SK-N-MC (cell line): ENCODE results near the gene ERCC2.

Experiments used
- DNase-seq: peaks from one replicate; pipeline ENCODE4 v3.0.0-alpha.2; 2011; ENCODE audit warnings: low read depth, low spot score
- H3K27ac ChIP-seq: fragments of 200-600 bp; sonication (generic); 2 replicates; pipeline ENCODE4 v1.5.1; 2016; ENCODE audit warnings: mixed run types
- H3K36me3 ChIP-seq: fragments of 200-600 bp; sonication (generic); 2 replicates; pipeline ENCODE4 v1.6.1; 2017; ENCODE audit warnings: antibody characterized with exemption, low read length, mixed read lengths; ENCODE audit not compliant: insufficient read depth
- H3K4me3 ChIP-seq: fragments of 200-600 bp; sonication (generic); 2 replicates; pipeline ENCODE4 v1.5.1; 2016
- H3K9ac ChIP-seq: fragments of 200-600 bp; sonication (generic); 2 replicates; pipeline ENCODE4 v1.8.0; 2017; ENCODE audit warnings: mixed run types, mixed read lengths; ENCODE audit not compliant: insufficient read length
- H3K9me3 ChIP-seq: fragments of 200-600 bp; sonication (generic); 2 replicates; pipeline ENCODE4 v1.6.1; 2017; ENCODE audit warnings: low read depth, mild to moderate bottlenecking, antibody characterized with exemption, low read length, moderate library complexity, mixed read lengths
- EZH2 ChIP-seq: fragments of 200-600 bp; sonication (generic); IDR thresholded peaks from one replicate; pipeline ENCODE4 v1.6.1; 2017; ENCODE audit warnings: antibody characterized with exemption
- FOXP2 ChIP-seq: optimal IDR thresholded peaks from 2 replicates; pipeline ENCODE3; 2011; ENCODE audit warnings: mild to moderate bottlenecking, moderate library complexity; ENCODE audit not compliant: insufficient read depth; ENCODE audit errors: extremely low read length, control extremely low read depth
- POLR2AphosphoS5 ChIP-seq: IDR thresholded peaks from 2 replicates; pipeline ENCODE4 v1.6.1; 2012; ENCODE audit warnings: mild to moderate bottlenecking, low read depth, low read length, borderline replicate concordance

The ERCC2 gene

GRCh38 chr19:45403781-45404556 lies 33.6 kb upstream of the ERCC2 start:
- Histone ChIP-seq H3K9ac (no peak overlapping the region), H3K9me3 (no peaks in the 10 kb centered on the region), H3K36me3 (no peaks in the 10 kb centered on the region), H3K4me3 (no peak overlapping the region), H3K27ac (no peak overlapping the region)
- DNase-seq: no peak
- TF ChIP-seq FOXP2 (no peak), POLR2AphosphoS5 (no peak)

DNA sequence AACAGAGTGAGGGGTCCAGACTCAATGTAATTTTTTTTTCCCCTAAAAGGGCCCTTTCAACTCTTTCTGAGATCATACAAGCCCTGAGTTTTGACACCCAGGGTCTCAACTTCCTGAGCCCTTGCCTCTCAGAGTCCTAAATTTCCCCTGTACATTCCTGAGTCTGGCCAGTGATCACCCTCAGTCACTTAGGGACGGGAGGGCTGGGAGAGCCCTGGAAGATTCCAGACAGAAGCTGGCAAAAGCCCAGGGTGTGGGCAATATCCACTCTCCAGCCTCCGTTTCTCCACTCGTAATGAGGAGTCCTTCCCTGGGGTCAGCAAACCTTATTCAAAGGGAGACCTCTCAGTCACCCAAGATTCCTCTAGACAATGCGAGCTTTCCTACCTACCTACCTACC lies 32.9 kb upstream of the ERCC2 start:
- Histone ChIP-seq H3K9ac (no peak overlapping the region), H3K27ac (no peak overlapping the region), H3K9me3 (no peaks in the 10 kb centered on the region), H3K4me3 (no peak overlapping the region), H3K36me3 (no peaks in the 10 kb centered on the region)
- TF ChIP-seq EZH2 (no peak), POLR2AphosphoS5 (no peak)
- no peak for DNase-seq

- H3K9ac ChIP-seq: no peak overlapping the region
- no peaks in the 10 kb centered on the region for H3K36me3 ChIP-seq
- no peak overlapping the region for H3K4me3 ChIP-seq
- no peak for DNase-seq
- no peak for TF ChIP-seq EZH2
- H3K9me3 ChIP-seq: no peaks in the 10 kb centered on the region
- H3K27ac ChIP-seq: no peak overlapping the region
Measured at GRCh38 chr19:45402298-45403061, 32.1 kb upstream of the ERCC2 start.

DNA sequence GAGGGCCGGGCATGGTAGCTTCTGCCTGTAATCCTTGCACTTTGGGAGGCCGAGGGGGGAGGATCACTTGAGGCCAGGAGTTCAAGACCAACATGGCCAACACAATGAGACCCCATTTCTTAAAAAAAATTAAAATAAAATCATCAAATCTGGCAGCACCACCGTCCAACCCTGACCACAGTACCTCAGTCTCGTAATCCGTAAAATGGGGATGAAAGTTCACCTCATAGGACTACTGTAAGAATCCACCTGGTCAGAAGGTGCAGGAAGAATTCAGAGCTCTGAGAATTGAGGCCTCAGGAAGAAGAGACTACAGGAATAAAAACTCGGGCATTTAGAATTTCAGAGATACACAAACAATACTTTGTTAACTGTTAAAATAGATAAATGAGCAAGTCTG lies 31.4 kb upstream of the ERCC2 start:
- Histone ChIP-seq H3K4me3 (no peak overlapping the region), H3K9ac (no peak overlapping the region), H3K9me3 (no peaks in the 10 kb centered on the region), H3K36me3 (no peaks in the 10 kb centered on the region), H3K27ac (no peak overlapping the region)
- no peak for TF ChIP-seq EZH2
- TF ChIP-seq POLR2AphosphoS5: no peak
- no peak for TF ChIP-seq FOXP2
- no peak for DNase-seq

DNA sequence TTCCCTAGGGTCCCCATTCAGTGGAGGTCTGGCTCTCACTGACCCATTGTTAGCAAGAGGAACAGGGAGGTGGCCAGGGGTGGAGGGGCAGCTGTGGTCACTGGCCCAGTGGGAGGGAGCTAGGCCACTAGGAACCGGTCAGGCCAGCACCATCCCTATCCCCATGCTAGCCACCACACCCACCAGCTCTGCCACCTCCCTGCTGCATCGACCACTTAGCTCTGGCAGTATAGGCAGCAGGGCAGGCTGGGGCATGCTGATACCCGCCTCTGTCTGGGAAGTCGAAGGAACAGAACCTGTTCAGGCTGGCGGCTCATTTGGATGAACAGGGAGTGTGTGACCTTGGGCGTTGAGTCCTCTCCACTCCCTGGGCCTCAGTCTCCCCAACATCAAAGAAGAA lies 29.8 kb upstream of the ERCC2 start:
- DNase-seq: no peak
- Histone ChIP-seq H3K9me3 (no peaks in the 10 kb centered on the region), H3K36me3 (no peaks in the 10 kb centered on the region), H3K9ac (no peak overlapping the region), H3K27ac (no peak overlapping the region), H3K4me3 (no peak overlapping the region)
- no peak for TF ChIP-seq EZH2
- TF ChIP-seq FOXP2: no peak
- TF ChIP-seq POLR2AphosphoS5: no peak

GRCh38 chr19:45395821-45396617 lies 25.6 kb upstream of the ERCC2 start:
- no peaks in the 10 kb centered on the region for H3K36me3 ChIP-seq
- H3K4me3 ChIP-seq: no peak overlapping the region
- H3K9ac ChIP-seq: no peak overlapping the region
- no peak for DNase-seq
- no peak for TF ChIP-seq FOXP2
- no peak for TF ChIP-seq EZH2
- no peak for TF ChIP-seq POLR2AphosphoS5
- H3K9me3 ChIP-seq: no peaks in the 10 kb centered on the region
- no peak overlapping the region for H3K27ac ChIP-seq

- Histone ChIP-seq H3K9me3 (no peaks in the 10 kb centered on the region), H3K4me3 (no peak overlapping the region), H3K36me3 (no peaks in the 10 kb centered on the region), H3K27ac (no peak overlapping the region), H3K9ac (no peak overlapping the region)
- TF ChIP-seq FOXP2: no peak
- no peak for TF ChIP-seq EZH2
- TF ChIP-seq POLR2AphosphoS5: no peak
- no peak for DNase-seq
Measured at GRCh38 chr19:45391871-45392665, 21.7 kb upstream of the ERCC2 start.

DNA sequence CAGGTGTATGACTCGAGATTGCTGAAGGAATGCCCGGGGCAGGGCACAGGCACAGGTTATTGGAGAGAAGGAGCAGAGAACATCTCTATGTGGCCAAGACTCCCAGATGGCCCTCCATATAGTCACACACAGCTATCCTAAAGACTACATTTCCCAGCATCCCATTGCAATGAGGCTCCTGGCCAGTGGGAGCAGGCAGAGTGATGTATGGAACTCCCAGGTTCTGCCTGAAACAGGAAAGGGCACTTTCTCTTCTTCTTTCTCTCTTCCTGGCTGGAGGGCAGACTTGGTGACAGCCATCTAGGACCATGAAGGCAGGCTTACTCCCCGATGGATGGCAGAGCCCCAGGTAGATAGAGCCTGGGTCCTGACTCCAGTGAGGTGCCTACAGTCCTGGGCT lies 21.0 kb upstream of the ERCC2 start:
- Histone ChIP-seq H3K27ac (no peak overlapping the region), H3K9ac (no peak overlapping the region), H3K4me3 (no peak overlapping the region), H3K36me3 (no peaks in the 10 kb centered on the region), H3K9me3 (no peaks in the 10 kb centered on the region)
- no peak for TF ChIP-seq FOXP2
- no peak for TF ChIP-seq EZH2
- no peak for TF ChIP-seq POLR2AphosphoS5
- no peak for DNase-seq
